ENCODE data around the gene RPAP2. TPM values are rescaled to one million over a fixed set of nuclear protein-coding genes. Genes with fewer than 3 reads are reported as not detected.

Gene RPAP2
- total RNA-seq, 1 experiment from 2014 or later: 21.6 TPM

- H3K27ac Mint-ChIP-seq (ENCODE audit: unreplicated experiment): no peak overlapping the region
- H3K4me1 Mint-ChIP-seq (ENCODE audit: low read depth, unreplicated experiment): no peaks in the 10 kb centered on the region
- H3K9me3 Mint-ChIP-seq (ENCODE audit: low read depth, unreplicated experiment): peaks cover 8% of the 10 kb centered on the region
- TF ChIP-seq, protein P1, sequence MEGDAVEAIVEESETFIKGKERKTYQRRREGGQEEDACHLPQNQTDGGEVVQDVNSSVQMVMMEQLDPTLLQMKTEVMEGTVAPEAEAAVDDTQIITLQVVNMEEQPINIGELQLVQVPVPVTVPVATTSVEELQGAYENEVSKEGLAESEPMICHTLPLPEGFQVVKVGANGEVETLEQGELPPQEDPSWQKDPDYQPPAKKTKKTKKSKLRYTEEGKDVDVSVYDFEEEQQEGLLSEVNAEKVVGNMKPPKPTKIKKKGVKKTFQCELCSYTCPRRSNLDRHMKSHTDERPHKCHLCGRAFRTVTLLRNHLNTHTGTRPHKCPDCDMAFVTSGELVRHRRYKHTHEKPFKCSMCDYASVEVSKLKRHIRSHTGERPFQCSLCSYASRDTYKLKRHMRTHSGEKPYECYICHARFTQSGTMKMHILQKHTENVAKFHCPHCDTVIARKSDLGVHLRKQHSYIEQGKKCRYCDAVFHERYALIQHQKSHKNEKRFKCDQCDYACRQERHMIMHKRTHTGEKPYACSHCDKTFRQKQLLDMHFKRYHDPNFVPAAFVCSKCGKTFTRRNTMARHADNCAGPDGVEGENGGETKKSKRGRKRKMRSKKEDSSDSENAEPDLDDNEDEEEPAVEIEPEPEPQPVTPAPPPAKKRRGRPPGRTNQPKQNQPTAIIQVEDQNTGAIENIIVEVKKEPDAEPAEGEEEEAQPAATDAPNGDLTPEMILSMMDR (IDR thresholded peaks at IDR 0.05; ENCODE audit: unreplicated experiment): no peak
- H3K36me3 Mint-ChIP-seq (ENCODE audit: insufficient read depth, unreplicated experiment): no peaks in the 10 kb centered on the region
- CTCF ChIA-PET: no interaction called here
- BruUV-seq (replicated peaks): no TSS peak
- H3K4me3 Mint-ChIP-seq (ENCODE audit: low read depth, unreplicated experiment): no peak overlapping the region
- no peaks in the 10 kb centered on the region for H3K27me3 Mint-ChIP-seq (ENCODE audit: unreplicated experiment)
- peak; percentile 31 for DNase-seq
- intact Hi-C loops (cut with micrococcal nuclease; ENCODE audit: unreplicated experiment): no loop called here
Observed at GRCh38 chr1:92326681-92327080, 27.8 kb downstream of the RPAP2 start.

- peaks cover 8% of the 10 kb centered on the region for H3K9me3 Mint-ChIP-seq (ENCODE audit: low read depth, unreplicated experiment)
- H3K36me3 Mint-ChIP-seq (ENCODE audit: insufficient read depth, unreplicated experiment): no peaks in the 10 kb centered on the region
- TF ChIP-seq, protein P1 (IDR thresholded peaks at IDR 0.05; ENCODE audit: unreplicated experiment): no peak
- H3K27me3 Mint-ChIP-seq (ENCODE audit: unreplicated experiment): no peaks in the 10 kb centered on the region
- H3K4me1 Mint-ChIP-seq (ENCODE audit: low read depth, unreplicated experiment): no peaks in the 10 kb centered on the region
- BruUV-seq (replicated peaks): no TSS peak
- intact Hi-C loops (cut with micrococcal nuclease; ENCODE audit: unreplicated experiment): no loop called here
- H3K27ac Mint-ChIP-seq (ENCODE audit: unreplicated experiment): no peak overlapping the region
- H3K4me3 Mint-ChIP-seq (ENCODE audit: low read depth, unreplicated experiment): no peak overlapping the region
- CTCF ChIA-PET: no interaction called here
- DNase-seq: no peak
Observed at GRCh38 chr1:92327794-92328193, 28.9 kb downstream of the RPAP2 start.

DNA sequence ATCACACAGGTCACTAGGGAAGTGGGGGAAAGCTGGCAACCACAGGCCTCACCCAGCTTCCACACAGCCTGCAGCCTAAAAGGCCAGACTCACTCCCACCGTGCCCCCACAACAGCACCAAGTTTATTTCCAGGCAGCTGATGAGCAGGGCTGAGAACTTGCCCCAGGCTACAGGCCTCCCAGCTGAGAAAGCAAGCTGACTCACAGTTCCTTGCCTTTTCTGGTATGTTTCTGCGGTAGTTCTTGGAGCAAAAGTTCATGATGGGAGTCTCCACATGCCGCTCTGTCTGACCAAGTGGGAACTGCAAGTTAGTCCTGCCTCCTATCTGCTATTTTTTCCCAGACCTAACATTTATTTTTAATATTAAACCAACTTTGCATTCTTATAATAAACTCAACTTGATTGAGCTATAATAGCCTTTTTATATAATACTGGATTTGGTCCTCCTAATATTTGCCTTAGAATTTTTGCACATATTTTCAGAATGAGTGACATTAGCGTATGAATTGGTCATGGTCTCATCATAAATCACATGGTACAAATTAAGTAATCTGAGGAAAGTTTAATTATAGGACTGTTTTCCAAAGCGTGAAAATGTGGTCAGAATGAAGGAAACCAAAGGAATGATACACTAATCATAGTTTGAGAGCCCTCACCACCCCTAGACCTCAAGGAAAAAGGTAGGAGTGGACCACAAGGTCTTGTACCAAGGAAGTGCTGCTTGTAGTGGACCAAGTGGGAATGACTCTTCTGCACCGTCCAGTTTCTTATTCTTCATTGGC is 30.7 kb downstream of the RPAP2 start:
- CTCF ChIA-PET: interaction anchor here (0.5 to 0.6 kb wide), 2 partner anchors 27 to 36 kb away, joined by 3 read pairs; no protein-coding TSS in a partner anchor
- H3K36me3 Mint-ChIP-seq (ENCODE audit: insufficient read depth, unreplicated experiment): peaks cover 6% of the 10 kb centered on the region
- H3K27ac Mint-ChIP-seq (ENCODE audit: unreplicated experiment): no peak overlapping the region
- no peak overlapping the region for H3K4me3 Mint-ChIP-seq (ENCODE audit: low read depth, unreplicated experiment)
- H3K27me3 Mint-ChIP-seq (ENCODE audit: unreplicated experiment): no peaks in the 10 kb centered on the region
- BruUV-seq (replicated peaks): no TSS peak
- intact Hi-C loops (cut with micrococcal nuclease; ENCODE audit: unreplicated experiment): no loop called here
- DNase-seq: no peak
- H3K4me1 Mint-ChIP-seq (ENCODE audit: low read depth, unreplicated experiment): no peaks in the 10 kb centered on the region
- TF ChIP-seq, protein P1 (IDR thresholded peaks at IDR 0.05; ENCODE audit: unreplicated experiment): no peak
- peaks cover 8% of the 10 kb centered on the region for H3K9me3 Mint-ChIP-seq (ENCODE audit: low read depth, unreplicated experiment)

GRCh38 chr1:92333668-92334067 is 34.8 kb downstream of the RPAP2 start:
- Mint-ChIP-seq H3K27ac (ENCODE audit: unreplicated experiment) (no peak overlapping the region), H3K4me3 (ENCODE audit: low read depth, unreplicated experiment) (no peak overlapping the region), H3K4me1 (ENCODE audit: low read depth, unreplicated experiment) (no peaks in the 10 kb centered on the region), H3K36me3 (ENCODE audit: insufficient read depth, unreplicated experiment) (peaks cover 11% of the 10 kb centered on the region), H3K9me3 (ENCODE audit: low read depth, unreplicated experiment) (no peaks in the 10 kb centered on the region), H3K27me3 (ENCODE audit: unreplicated experiment) (no peaks in the 10 kb centered on the region)
- BruUV-seq (replicated peaks): no TSS peak
- no peak for DNase-seq
- TF ChIP-seq, protein P1 (IDR thresholded peaks at IDR 0.05; ENCODE audit: unreplicated experiment): no peak
- CTCF ChIA-PET: no interaction called here
- intact Hi-C loops (cut with micrococcal nuclease; ENCODE audit: unreplicated experiment): no loop called here

Measured in Calu3 (cell line).